ENCODE data around the gene ARRDC4. TPM values are rescaled to one million over a fixed set of nuclear protein-coding genes. Genes with fewer than 3 reads are reported as not detected.

ARRDC4 gene
- total RNA-seq, 2 experiments from 2014 or later, result not detected

DNA sequence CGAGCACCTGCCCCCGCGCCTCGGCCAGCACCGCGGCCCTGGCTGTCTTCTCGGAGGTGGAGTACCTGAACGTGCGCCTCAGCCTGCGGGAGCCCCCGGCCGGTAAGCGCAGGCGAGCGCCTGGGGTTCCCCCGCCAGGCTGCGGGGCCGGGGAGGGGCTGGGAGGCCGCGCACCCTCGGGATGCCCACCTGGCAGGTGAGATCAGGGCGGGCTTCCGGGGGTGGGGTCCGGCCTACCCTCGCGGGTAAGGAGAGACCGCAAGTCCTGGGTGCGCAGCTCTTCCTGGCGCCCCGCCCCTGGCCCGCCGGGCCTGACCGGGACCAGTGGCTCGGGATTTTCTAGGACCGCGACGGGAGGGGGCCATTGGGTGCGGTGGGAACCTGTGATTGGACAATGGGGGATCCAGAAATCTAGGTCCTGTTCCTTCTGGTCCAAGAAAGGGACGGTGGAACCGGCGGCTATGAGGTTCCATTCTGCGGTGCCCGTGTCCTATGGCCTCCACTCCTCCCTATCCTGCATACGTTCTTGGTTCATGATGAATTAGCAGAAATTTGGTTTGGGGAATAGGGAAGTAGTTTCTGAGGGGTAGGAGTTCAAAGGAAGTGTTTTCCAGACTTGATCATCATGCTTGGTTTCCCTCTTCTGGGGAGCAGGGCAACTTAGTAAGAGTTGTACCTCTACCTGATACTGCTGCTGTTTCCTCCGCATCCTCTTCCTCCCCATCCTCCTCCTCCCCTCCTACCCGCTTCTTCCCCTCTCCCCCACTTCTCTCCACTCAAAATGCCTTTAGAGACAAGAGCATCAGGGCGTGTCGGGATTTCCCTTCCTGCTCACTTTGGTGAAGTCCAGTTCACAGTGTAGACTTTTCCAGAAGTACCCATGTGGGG is 808 bp downstream of the ARRDC4 start:
- Histone ChIP-seq H3K9me3 (ENCODE audit: low read length) (no peaks in the 10 kb centered on the region), H3K36me3 (ENCODE audit: insufficient read depth, low read length) (no peaks in the 10 kb centered on the region), H3K79me2 (ENCODE audit: insufficient read depth, low read depth, low read length) (no peaks in the 10 kb centered on the region), H3K27ac (ENCODE audit: low read depth, low read length, poor library complexity, severe bottlenecking) (no peak overlapping the region), H3K4me1 (ENCODE audit: insufficient read depth, low read length, poor library complexity, severe bottlenecking) (no peaks in the 10 kb centered on the region), H3K4me3 (ENCODE audit: low read depth, low read length, poor library complexity, severe bottlenecking) (no peak overlapping the region), H3K9me2 (ENCODE audit: insufficient read depth, low read length) (no peaks in the 10 kb centered on the region), H4K20me1 (ENCODE audit: insufficient read depth, low read length) (no peaks in the 10 kb centered on the region), H3K4me2 (ENCODE audit: low read length) (no peak overlapping the region), H2AFZ (ENCODE audit: low read length) (no peak overlapping the region)
- CTCF ChIA-PET (ENCODE audit: unreplicated experiment), result no interaction called here
- POLR2A ChIA-PET, result no interaction called here
- no TSS peak for BruUV-seq (replicated peaks)
- TF ChIP-seq EZH2phosphoT487 (IDR thresholded peaks at IDR 0.05; ENCODE audit: borderline replicate concordance, low read depth, low read length), result no peak
- TF ChIP-seq, protein P1, sequence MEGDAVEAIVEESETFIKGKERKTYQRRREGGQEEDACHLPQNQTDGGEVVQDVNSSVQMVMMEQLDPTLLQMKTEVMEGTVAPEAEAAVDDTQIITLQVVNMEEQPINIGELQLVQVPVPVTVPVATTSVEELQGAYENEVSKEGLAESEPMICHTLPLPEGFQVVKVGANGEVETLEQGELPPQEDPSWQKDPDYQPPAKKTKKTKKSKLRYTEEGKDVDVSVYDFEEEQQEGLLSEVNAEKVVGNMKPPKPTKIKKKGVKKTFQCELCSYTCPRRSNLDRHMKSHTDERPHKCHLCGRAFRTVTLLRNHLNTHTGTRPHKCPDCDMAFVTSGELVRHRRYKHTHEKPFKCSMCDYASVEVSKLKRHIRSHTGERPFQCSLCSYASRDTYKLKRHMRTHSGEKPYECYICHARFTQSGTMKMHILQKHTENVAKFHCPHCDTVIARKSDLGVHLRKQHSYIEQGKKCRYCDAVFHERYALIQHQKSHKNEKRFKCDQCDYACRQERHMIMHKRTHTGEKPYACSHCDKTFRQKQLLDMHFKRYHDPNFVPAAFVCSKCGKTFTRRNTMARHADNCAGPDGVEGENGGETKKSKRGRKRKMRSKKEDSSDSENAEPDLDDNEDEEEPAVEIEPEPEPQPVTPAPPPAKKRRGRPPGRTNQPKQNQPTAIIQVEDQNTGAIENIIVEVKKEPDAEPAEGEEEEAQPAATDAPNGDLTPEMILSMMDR (conservative IDR thresholded peaks at IDR 0.05; ENCODE audit: low read length), result no peak
- no peak for DNase-seq (ENCODE audit: low spot score)
- intact Hi-C loops (cut with micrococcal nuclease; ENCODE audit: unreplicated experiment), result no loop called here

DNA sequence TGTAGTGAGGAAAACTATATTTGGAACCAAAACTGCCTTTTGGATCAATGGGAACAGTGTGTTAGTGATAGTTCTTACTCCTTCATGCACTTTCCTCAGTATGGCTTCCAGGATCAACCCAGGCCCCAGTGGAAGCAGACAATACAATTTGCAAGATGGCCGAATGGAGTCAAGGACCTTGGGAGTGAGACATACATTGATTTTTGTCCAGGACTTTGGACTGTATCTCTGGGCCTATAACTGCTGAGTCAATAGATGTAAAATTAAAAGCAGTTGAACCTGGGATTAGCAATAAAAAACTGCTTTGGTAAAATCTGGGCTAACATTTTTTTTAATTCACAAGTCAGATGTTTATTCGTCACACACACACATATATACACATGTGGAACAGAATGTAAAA is 1.8 kb downstream of the ARRDC4 start:
- H2AFZ ChIP-seq (ENCODE audit: low read length), result no peak overlapping the region
- CTCF ChIA-PET (ENCODE audit: unreplicated experiment), result no interaction called here
- H3K4me2 ChIP-seq (ENCODE audit: low read length), result no peak overlapping the region
- H4K20me1 ChIP-seq (ENCODE audit: insufficient read depth, low read length), result no peaks in the 10 kb centered on the region
- no peaks in the 10 kb centered on the region for H3K36me3 ChIP-seq (ENCODE audit: insufficient read depth, low read length)
- no peaks in the 10 kb centered on the region for H3K9me3 ChIP-seq (ENCODE audit: low read length)
- no peaks in the 10 kb centered on the region for H3K9me2 ChIP-seq (ENCODE audit: insufficient read depth, low read length)
- POLR2A ChIA-PET, result no interaction called here
- BruUV-seq (replicated peaks), result no TSS peak
- H3K79me2 ChIP-seq (ENCODE audit: insufficient read depth, low read depth, low read length), result no peaks in the 10 kb centered on the region
- no peak overlapping the region for H3K4me3 ChIP-seq (ENCODE audit: low read depth, low read length, poor library complexity, severe bottlenecking)
- TF ChIP-seq, protein P1 (conservative IDR thresholded peaks at IDR 0.05; ENCODE audit: low read length), result no peak
- TF ChIP-seq EZH2phosphoT487 (IDR thresholded peaks at IDR 0.05; ENCODE audit: borderline replicate concordance, low read depth, low read length), result no peak
- no peak overlapping the region for H3K27ac ChIP-seq (ENCODE audit: low read depth, low read length, poor library complexity, severe bottlenecking)
- intact Hi-C loops (cut with micrococcal nuclease; ENCODE audit: unreplicated experiment), result no loop called here
- no peaks in the 10 kb centered on the region for H3K4me1 ChIP-seq (ENCODE audit: insufficient read depth, low read length, poor library complexity, severe bottlenecking)
- no peak for DNase-seq (ENCODE audit: low spot score)

DNA sequence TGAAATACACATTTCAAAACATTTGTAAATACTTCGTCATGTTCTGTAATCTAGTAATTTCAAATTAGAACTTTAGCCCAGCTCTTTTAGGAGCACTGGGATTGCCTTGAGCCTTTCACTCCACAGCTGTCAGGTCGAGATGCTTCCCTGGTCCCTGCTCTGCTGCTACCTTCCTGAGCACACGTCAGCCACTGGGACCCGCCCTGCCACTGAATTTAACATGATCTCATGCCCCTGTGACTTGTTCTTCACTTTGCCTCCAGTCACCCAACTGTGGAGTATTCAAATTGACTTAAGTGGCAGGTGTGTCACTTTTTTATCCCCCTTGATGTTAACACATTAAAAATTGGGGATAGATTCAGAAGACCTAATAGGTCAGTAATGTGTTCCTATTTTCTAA is 3.3 kb downstream of the ARRDC4 start:
- no peak for DNase-seq (ENCODE audit: low spot score)
- no peak overlapping the region for H3K4me2 ChIP-seq (ENCODE audit: low read length)
- H4K20me1 ChIP-seq (ENCODE audit: insufficient read depth, low read length), result no peaks in the 10 kb centered on the region
- H3K4me3 ChIP-seq (ENCODE audit: low read depth, low read length, poor library complexity, severe bottlenecking), result no peak overlapping the region
- H3K36me3 ChIP-seq (ENCODE audit: insufficient read depth, low read length), result no peaks in the 10 kb centered on the region
- H3K9me2 ChIP-seq (ENCODE audit: insufficient read depth, low read length), result no peaks in the 10 kb centered on the region
- H3K4me1 ChIP-seq (ENCODE audit: insufficient read depth, low read length, poor library complexity, severe bottlenecking), result no peaks in the 10 kb centered on the region
- CTCF ChIA-PET (ENCODE audit: unreplicated experiment), result no interaction called here
- TF ChIP-seq EZH2phosphoT487 (IDR thresholded peaks at IDR 0.05; ENCODE audit: borderline replicate concordance, low read depth, low read length), result no peak
- TF ChIP-seq, protein P1 (conservative IDR thresholded peaks at IDR 0.05; ENCODE audit: low read length), result no peak
- POLR2A ChIA-PET, result no interaction called here
- H3K79me2 ChIP-seq (ENCODE audit: insufficient read depth, low read depth, low read length), result no peaks in the 10 kb centered on the region
- BruUV-seq (replicated peaks), result no TSS peak
- intact Hi-C loops (cut with micrococcal nuclease; ENCODE audit: unreplicated experiment), result no loop called here
- H3K9me3 ChIP-seq (ENCODE audit: low read length), result no peaks in the 10 kb centered on the region
- no peak overlapping the region for H2AFZ ChIP-seq (ENCODE audit: low read length)
- H3K27ac ChIP-seq (ENCODE audit: low read depth, low read length, poor library complexity, severe bottlenecking), result no peak overlapping the region

Data from OCI-LY7 (cell line).